Thyroid gland (tissue), 4 donors: ENCODE results near the gene LMAN2L.

ENCODE experiments used
- CTCF ChIP-seq, 6 experiments: fragments of 200-600 bp in 3 of 6; fragments of 450-650 bp in 3 of 6; sonication (generic) in 3 of 6; IDR thresholded peaks; one replicate each; pipeline ENCODE4 v1.5.1; 2016 to 2019; ENCODE audit warnings: antibody characterized with exemption in 6 of 6, mild to moderate bottlenecking in 2 of 6, inconsistent platforms in 1 of 6, moderate library complexity in 1 of 6
- POLR2A ChIP-seq, 2 donors: fragments of 450-650 bp; IDR thresholded peaks; one replicate each; pipeline ENCODE4 v1.6.1; 2017; ENCODE audit warnings: antibody characterized with exemption in 2 of 2, mild to moderate bottlenecking in 2 of 2, moderate library complexity in 1 of 2

GRCh38 chr2:96759548-96759947 lies 19.7 kb upstream of the LMAN2L start:
- TF ChIP-seq CTCF (IDR thresholded peaks at IDR 0.05) = no peak
- no peak for TF ChIP-seq POLR2A (IDR thresholded peaks at IDR 0.05)
